OCI-LY7 (cell line): ENCODE results near the gene RFNG. TPM values are rescaled to one million over a fixed set of nuclear protein-coding genes. Genes with fewer than 3 reads are reported as not detected.

ENCODE experiments used
- BruUV-seq: library from RNA; stranded (reverse); fragments of 400-500 nt; replicated peaks from 2 replicates; lab custom pipeline; 2021; lab: Mats Ljungman, UMichigan
- CTCF ChIA-PET: fragments of 300-600 bp; sonication (Branson Sonifier 250); formaldehyde crosslinking; loops from one replicate; lab custom pipeline; 2022; ENCODE audit warnings: antibody characterized with exemption; ENCODE audit not compliant: unreplicated experiment; lab: Charles Lee
- POLR2A ChIA-PET: fragments of 300-600 bp; sonication (Branson Sonifier 250); formaldehyde crosslinking; loops from one replicate; lab custom pipeline; 2022; ENCODE audit warnings: antibody characterized with exemption; lab: Charles Lee
- DNase-seq: peaks from one replicate; pipeline ENCODE4 v3.0.0-alpha.2; 2015; ENCODE audit warnings: low spot score
- H2AFZ ChIP-seq: fragments of 200-600 bp; sonication (generic), shearing (Covaris generic); 2 replicates; pipeline ENCODE4 v1.6.1; 2014; ENCODE audit warnings: mild to moderate bottlenecking, antibody characterized with exemption, low read length, moderate library complexity
- H3K27ac ChIP-seq: fragments of 200-600 bp; sonication (generic); 2 replicates; pipeline ENCODE4 v1.5.1; 2014; ENCODE audit warnings: mixed run types, low read depth, mild to moderate bottlenecking, moderate library complexity, low read length, inconsistent platforms; ENCODE audit not compliant: poor library complexity, severe bottlenecking
- H3K36me3 ChIP-seq: fragments of 200-600 bp; sonication (generic); 2 replicates; pipeline ENCODE4 v1.6.1; 2014; ENCODE audit warnings: mild to moderate bottlenecking, antibody characterized with exemption, low read length, moderate library complexity, mixed read lengths; ENCODE audit not compliant: insufficient read depth
- H3K4me1 ChIP-seq: fragments of 200-600 bp; sonication (generic); 2 replicates; pipeline ENCODE4 v1.5.1; 2014; ENCODE audit warnings: mild to moderate bottlenecking, low read length; ENCODE audit not compliant: insufficient read depth, poor library complexity, severe bottlenecking
- H3K4me2 ChIP-seq: fragments of 200-600 bp; sonication (generic); 2 replicates; pipeline ENCODE4 v1.6.1; 2014; ENCODE audit warnings: mild to moderate bottlenecking, low read length
- H3K4me3 ChIP-seq: fragments of 200-600 bp; sonication (generic); 2 replicates; pipeline ENCODE4 v1.5.1; 2014; ENCODE audit warnings: mild to moderate bottlenecking, low read depth, low read length; ENCODE audit not compliant: poor library complexity, severe bottlenecking
- H3K79me2 ChIP-seq: fragments of 200-600 bp; sonication (generic); 2 replicates; pipeline ENCODE4 v1.6.1; 2016; ENCODE audit warnings: low read depth, mild to moderate bottlenecking, low read length, moderate library complexity, mixed read lengths; ENCODE audit not compliant: insufficient read depth
- H3K9me2 ChIP-seq: fragments of 200-600 bp; sonication (generic); 2 replicates; pipeline ENCODE4 v1.6.1; 2016; ENCODE audit warnings: mild to moderate bottlenecking, low read length, mixed read lengths; ENCODE audit not compliant: insufficient read depth
- H3K9me3 ChIP-seq: fragments of 200-600 bp; sonication (generic); 2 replicates; pipeline ENCODE4 v1.6.1; 2014; ENCODE audit warnings: mild to moderate bottlenecking, mixed run types, low read length, mixed read lengths
- H4K20me1 ChIP-seq: fragments of 200-600 bp; sonication (generic); 2 replicates; pipeline ENCODE4 v1.6.1; 2014; ENCODE audit warnings: mild to moderate bottlenecking, antibody characterized with exemption, low read length, moderate library complexity, mixed read lengths; ENCODE audit not compliant: insufficient read depth
- CTCF ChIP-seq: fragments of 200-600 bp; sonication (generic); conservative IDR thresholded peaks from 2 replicates; pipeline ENCODE4 v1.5.1; 2014; ENCODE audit warnings: mild to moderate bottlenecking, antibody characterized with exemption, low read length, moderate library complexity, mixed read lengths
- EZH2phosphoT487 ChIP-seq: fragments of 200-600 bp; sonication (generic); IDR thresholded peaks from 2 replicates; pipeline ENCODE4 v1.6.1; 2018; ENCODE audit warnings: low read depth, borderline replicate concordance, mild to moderate bottlenecking, mixed run types, antibody characterized with exemption, low read length, moderate library complexity, mixed read lengths
- intact Hi-C: fragments of 100-400 bp; cut with micrococcal nuclease; formaldehyde crosslinking; loops from one replicate; pipeline ENCODE4 v1.10.0; 2022; ENCODE audit not compliant: unreplicated experiment
- total RNA-seq, 2 experiments: library from RNA; depleted of rRNA in 1 of 2; stranded (reverse); fragments of >200 nt in 1 of 2; shearing (Covaris generic) in 1 of 2; gene quantifications; 2 replicates each; pipeline ENCODE4 v1.2.3, GENCODE V29; 2014 to 2022

Gene RFNG
- total RNA-seq, 2 experiments from 2014 or later, result 47.3 to 59.4 TPM

DNA sequence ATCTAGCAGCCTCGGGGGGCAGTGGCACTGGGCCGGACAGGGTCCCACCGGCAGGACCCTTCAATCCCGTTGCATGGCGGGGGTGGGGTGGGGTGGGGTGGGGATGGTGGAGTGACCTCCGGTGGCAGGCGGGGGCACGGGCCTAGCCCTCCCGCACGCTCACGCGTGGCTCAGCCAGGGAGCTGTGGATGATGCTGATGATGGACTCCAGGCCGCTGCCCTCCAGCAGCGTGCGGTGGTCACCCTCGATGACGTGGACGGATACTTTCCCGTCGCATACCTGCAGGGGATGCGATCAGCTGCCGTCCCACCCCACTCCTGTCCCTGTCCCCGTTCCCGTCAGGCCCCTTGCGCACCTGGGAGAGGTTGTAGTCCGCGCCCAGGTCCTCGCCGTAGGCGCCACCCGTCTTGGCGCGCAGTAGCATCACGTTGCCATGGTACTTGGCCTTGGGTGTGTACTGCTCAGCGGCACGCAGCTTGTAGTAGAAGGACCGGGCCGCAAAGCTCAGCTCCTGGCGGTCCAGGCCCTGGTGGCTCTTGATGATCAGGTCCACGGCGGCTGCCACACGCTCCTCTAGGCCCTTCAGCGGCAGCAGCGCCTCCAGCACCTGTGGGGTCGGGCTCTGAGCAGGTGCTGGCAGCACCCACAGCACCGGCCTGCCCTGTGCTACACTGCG is 27.5 kb upstream of the RFNG start:
- ChIA-PET CTCF (no interaction called here), POLR2A (no interaction called here)
- Histone ChIP-seq H3K4me2 (no peak overlapping the region), H3K9me2 (no peaks in the 10 kb centered on the region), H3K36me3 (peaks cover 76% of the 10 kb centered on the region), H3K27ac (no peak overlapping the region), H3K4me3 (no peak overlapping the region), H3K9me3 (no peaks in the 10 kb centered on the region), H2AFZ (no peak overlapping the region), H3K4me1 (peaks cover 24% of the 10 kb centered on the region), H3K79me2 (no peaks in the 10 kb centered on the region), H4K20me1 (no peaks in the 10 kb centered on the region)
- BruUV-seq, result no TSS peak
- no peak for TF ChIP-seq EZH2phosphoT487
- TF ChIP-seq CTCF, result no peak
- DNase-seq, result no peak
- intact Hi-C loops, result no loop called here

GRCh38 chr17:82078433-82078832 is 26.8 kb upstream of the RFNG start:
- Histone ChIP-seq H2AFZ (no peak overlapping the region), H3K79me2 (no peaks in the 10 kb centered on the region), H3K4me2 (no peak overlapping the region), H3K9me3 (no peaks in the 10 kb centered on the region), H3K36me3 (peaks cover 68% of the 10 kb centered on the region), H3K4me3 (no peak overlapping the region), H4K20me1 (no peaks in the 10 kb centered on the region), H3K9me2 (no peaks in the 10 kb centered on the region), H3K27ac (no peak overlapping the region), H3K4me1 (peaks cover 25% of the 10 kb centered on the region)
- no peak for DNase-seq
- intact Hi-C loops, result no loop called here
- TF ChIP-seq EZH2phosphoT487 (no peak), CTCF (no peak)
- CTCF ChIA-PET, result no interaction called here
- BruUV-seq, result TSS peak; percentile 69
- POLR2A ChIA-PET, result no interaction called here

- no TSS peak for BruUV-seq
- no peak overlapping the region for H3K4me3 ChIP-seq
- POLR2A ChIA-PET, result no interaction called here
- no peaks in the 10 kb centered on the region for H4K20me1 ChIP-seq
- CTCF ChIA-PET, result no interaction called here
- H3K4me1 ChIP-seq, result peaks cover 25% of the 10 kb centered on the region
- TF ChIP-seq EZH2phosphoT487, result no peak
- TF ChIP-seq CTCF, result no peak
- no peak overlapping the region for H3K4me2 ChIP-seq
- no peaks in the 10 kb centered on the region for H3K9me3 ChIP-seq
- H3K36me3 ChIP-seq, result peaks cover 62% of the 10 kb centered on the region
- no peak overlapping the region for H3K27ac ChIP-seq
- intact Hi-C loops, result no loop called here
- H3K79me2 ChIP-seq, result no peaks in the 10 kb centered on the region
- no peak overlapping the region for H2AFZ ChIP-seq
- H3K9me2 ChIP-seq, result no peaks in the 10 kb centered on the region
- DNase-seq, result no peak
Measured at GRCh38 chr17:82077617-82078358, 26.2 kb upstream of the RFNG start.
